PC-9 (cell line): Measurements from ENCODE around the gene PALM. TPM values are rescaled to one million over a fixed set of nuclear protein-coding genes. Genes with fewer than 3 reads are reported as not detected.

Experiments used
- BruUV-seq: library from RNA; stranded (reverse); fragments of 400-500 nt; replicated peaks from 2 replicates; lab custom pipeline; 2021; lab: Mats Ljungman, UMichigan
- CTCF ChIA-PET: fragments of 300-600 bp; sonication (Branson Sonifier 250); formaldehyde crosslinking; loops from one replicate; lab custom pipeline; 2022; ENCODE audit warnings: antibody characterized with exemption; lab: Charles Lee
- POLR2A ChIA-PET: fragments of 300-600 bp; sonication (Branson Sonifier 250); formaldehyde crosslinking; loops from one replicate; lab custom pipeline; 2022; ENCODE audit warnings: antibody characterized with exemption; ENCODE audit not compliant: unreplicated experiment; lab: Charles Lee
- DNase-seq, 2 experiments: peaks; one replicate each; pipeline versions ENCODE4 v3.0.0 to v3.0.0-alpha.2; 2015 to 2022; ENCODE audit warnings: mixed read lengths in 1 of 2
- H2AFZ ChIP-seq: fragments of 200-600 bp; sonication (generic); 2 replicates; pipeline ENCODE4 v1.8.1; 2017; ENCODE audit warnings: antibody characterized with exemption
- H3F3A ChIP-seq: fragments of 200-600 bp; sonication (generic); 2 replicates; pipeline ENCODE4 v1.8.1; 2017; ENCODE audit warnings: antibody characterized with exemption, mild to moderate bottlenecking, low read depth; ENCODE audit not compliant: insufficient read depth
- H3K27ac ChIP-seq: fragments of 200-600 bp; sonication (generic); 2 replicates; pipeline ENCODE4 v1.6.1; 2016; ENCODE audit warnings: mixed run types
- H3K27me3 ChIP-seq: fragments of 200-600 bp; sonication (generic); 2 replicates; pipeline ENCODE4 v1.6.1; 2016; ENCODE audit warnings: low read depth, mixed run types; ENCODE audit not compliant: insufficient read depth
- H3K36me3 ChIP-seq: fragments of 200-600 bp; sonication (generic); 2 replicates; pipeline ENCODE4 v1.6.1; 2016; ENCODE audit warnings: low read depth, mixed run types
- H3K4me1 ChIP-seq: fragments of 200-600 bp; sonication (generic); replicated peaks from 2 replicates; pipeline ENCODE4 v1.6.1; 2016; ENCODE audit warnings: mixed run types; ENCODE audit not compliant: insufficient read depth
- H3K4me2 ChIP-seq: fragments of 200-600 bp; sonication (generic); 2 replicates; pipeline ENCODE4 v1.6.1; 2017; ENCODE audit warnings: mixed run types
- H3K4me3 ChIP-seq: fragments of 200-600 bp; sonication (generic); 2 replicates; pipeline ENCODE4 v1.6.1; 2016; ENCODE audit warnings: mixed run types
- H3K79me2 ChIP-seq: fragments of 200-600 bp; sonication (generic); 2 replicates; pipeline ENCODE4 v1.6.1; 2017; ENCODE audit warnings: low read depth, mixed run types
- H3K9me2 ChIP-seq: fragments of 200-600 bp; sonication (generic); 2 replicates; pipeline ENCODE4 v1.8.1; 2017; ENCODE audit warnings: mild to moderate bottlenecking; ENCODE audit not compliant: insufficient read depth
- H3K9me3 ChIP-seq: fragments of 200-600 bp; sonication (generic); 2 replicates; pipeline ENCODE4 v1.8.1; 2016; ENCODE audit warnings: low read depth; ENCODE audit not compliant: insufficient read depth
- H4K20me1 ChIP-seq: fragments of 200-600 bp; sonication (generic); 2 replicates; pipeline ENCODE4 v1.8.1; 2017; ENCODE audit not compliant: insufficient read depth
- EZH2 ChIP-seq: fragments of 200-600 bp; sonication (generic); IDR thresholded peaks from 2 replicates; pipeline ENCODE4 v1.8.0; 2017; ENCODE audit warnings: antibody characterized with exemption, low read depth
- intact Hi-C: fragments of 100-400 bp; cut with micrococcal nuclease; formaldehyde crosslinking; loops from one replicate; pipeline ENCODE4 v1.10.0; 2022; ENCODE audit not compliant: unreplicated experiment
- total RNA-seq: library from RNA; stranded (reverse); gene quantifications from 2 replicates; pipeline ENCODE4 v1.2.3, GENCODE V29; 2021
- TF ChIP-seq, protein P1 (sequence below): fragments of 200-600 bp; sonication (generic); conservative IDR thresholded peaks from 2 replicates; pipeline ENCODE4 v1.6.1; 2017; ENCODE audit warnings: mixed run types, antibody characterized with exemption, mild to moderate bottlenecking, moderate library complexity

PALM gene
- total RNA-seq, 1 experiment from 2014 or later = 1.8 TPM

DNA sequence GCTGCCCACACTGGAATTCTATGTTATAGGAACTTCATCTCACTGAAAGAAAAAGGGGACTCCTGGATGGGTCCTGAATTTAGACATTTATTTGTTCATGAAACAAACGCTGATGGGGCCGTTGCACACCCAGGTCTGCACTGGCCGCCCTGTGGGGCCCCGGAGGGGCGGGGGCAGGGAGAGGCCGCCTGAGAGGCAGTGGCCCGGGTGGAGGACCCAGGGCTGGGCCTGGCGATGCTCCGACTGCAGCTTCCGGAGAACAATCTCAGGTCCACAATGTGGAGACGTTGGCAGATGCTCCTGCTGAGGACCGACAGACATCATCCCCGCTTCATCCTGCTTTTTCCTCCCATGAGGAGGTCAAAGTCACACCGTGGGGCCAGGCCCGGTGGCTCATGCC, 72.2 kb downstream of the PALM start:
- DNase-seq = no peak
- H3K27ac ChIP-seq = no peak overlapping the region
- intact Hi-C loops = no loop called here
- H3F3A ChIP-seq = peaks cover 33% of the 10 kb centered on the region
- no peaks in the 10 kb centered on the region for H3K9me2 ChIP-seq
- ChIA-PET CTCF (no interaction called here), POLR2A (no interaction called here)
- no peak overlapping the region for H2AFZ ChIP-seq
- no peaks in the 10 kb centered on the region for H3K27me3 ChIP-seq
- H3K4me3 ChIP-seq = no peak overlapping the region
- peaks cover 37% of the 10 kb centered on the region for H3K4me1 ChIP-seq
- no peaks in the 10 kb centered on the region for H3K36me3 ChIP-seq
- TF ChIP-seq, protein P1, sequence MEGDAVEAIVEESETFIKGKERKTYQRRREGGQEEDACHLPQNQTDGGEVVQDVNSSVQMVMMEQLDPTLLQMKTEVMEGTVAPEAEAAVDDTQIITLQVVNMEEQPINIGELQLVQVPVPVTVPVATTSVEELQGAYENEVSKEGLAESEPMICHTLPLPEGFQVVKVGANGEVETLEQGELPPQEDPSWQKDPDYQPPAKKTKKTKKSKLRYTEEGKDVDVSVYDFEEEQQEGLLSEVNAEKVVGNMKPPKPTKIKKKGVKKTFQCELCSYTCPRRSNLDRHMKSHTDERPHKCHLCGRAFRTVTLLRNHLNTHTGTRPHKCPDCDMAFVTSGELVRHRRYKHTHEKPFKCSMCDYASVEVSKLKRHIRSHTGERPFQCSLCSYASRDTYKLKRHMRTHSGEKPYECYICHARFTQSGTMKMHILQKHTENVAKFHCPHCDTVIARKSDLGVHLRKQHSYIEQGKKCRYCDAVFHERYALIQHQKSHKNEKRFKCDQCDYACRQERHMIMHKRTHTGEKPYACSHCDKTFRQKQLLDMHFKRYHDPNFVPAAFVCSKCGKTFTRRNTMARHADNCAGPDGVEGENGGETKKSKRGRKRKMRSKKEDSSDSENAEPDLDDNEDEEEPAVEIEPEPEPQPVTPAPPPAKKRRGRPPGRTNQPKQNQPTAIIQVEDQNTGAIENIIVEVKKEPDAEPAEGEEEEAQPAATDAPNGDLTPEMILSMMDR = no peak
- no peak for TF ChIP-seq EZH2
- BruUV-seq = no TSS peak
- no peaks in the 10 kb centered on the region for H4K20me1 ChIP-seq
- no peaks in the 10 kb centered on the region for H3K9me3 ChIP-seq
- H3K79me2 ChIP-seq = peaks cover 23% of the 10 kb centered on the region
- peak overlapping the region; percentile 91; the same call in 1 of the 2 replicates for H3K4me2 ChIP-seq

GRCh38 chr19:781800-782184, 73.1 kb downstream of the PALM start:
- H3K9me3 ChIP-seq = no peaks in the 10 kb centered on the region
- peak overlapping the region; percentile 68; the same call in 1 of the 2 replicates for H3K4me3 ChIP-seq
- H4K20me1 ChIP-seq = no peaks in the 10 kb centered on the region
- H3K27me3 ChIP-seq = no peaks in the 10 kb centered on the region
- H3K27ac ChIP-seq = peak overlapping the region; percentile 70
- H3K4me2 ChIP-seq = peak overlapping the region; percentile 91
- TF ChIP-seq EZH2 = no peak
- TF ChIP-seq, protein P1 = no peak
- intact Hi-C loops = loop anchor here (1.0 to 2.0 kb wide), 2 partner anchors 15 to 29 kb away; partner anchors contain the start of gene PTBP1
- BruUV-seq = no TSS peak
- no peak for DNase-seq
- ChIA-PET POLR2A (no interaction called here), CTCF (no interaction called here)
- peaks cover 37% of the 10 kb centered on the region for H3K4me1 ChIP-seq
- peaks cover 23% of the 10 kb centered on the region for H3K79me2 ChIP-seq
- no peaks in the 10 kb centered on the region for H3K36me3 ChIP-seq
- H3F3A ChIP-seq = peaks cover 33% of the 10 kb centered on the region
- no peak overlapping the region for H2AFZ ChIP-seq
- no peaks in the 10 kb centered on the region for H3K9me2 ChIP-seq

GRCh38 chr19:782185-782877, 73.6 kb downstream of the PALM start:
- POLR2A ChIA-PET = interaction anchor here (0.7 kb wide), 1 partner anchor 29 kb away, joined by 13 read pairs; no protein-coding TSS in a partner anchor

More at GRCh38 chr19:782185-782877, 73.6 kb downstream of the PALM start:
- H3K36me3 ChIP-seq = no peaks in the 10 kb centered on the region
- TF ChIP-seq EZH2 = no peak
- TF ChIP-seq, protein P1 = no peak
- no peaks in the 10 kb centered on the region for H3K9me3 ChIP-seq
- no peaks in the 10 kb centered on the region for H4K20me1 ChIP-seq
- peak; percentile 74 to 79 for DNase-seq
- H3K79me2 ChIP-seq = peaks cover 23% of the 10 kb centered on the region
- no peaks in the 10 kb centered on the region for H3K27me3 ChIP-seq
- no peaks in the 10 kb centered on the region for H3K9me2 ChIP-seq
- TSS peak; percentile 72 for BruUV-seq
- CTCF ChIA-PET = no interaction called here
- peak overlapping the region; percentile 71 for H2AFZ ChIP-seq
- peak overlapping the region; percentile 91 for H3K4me2 ChIP-seq
- peak overlapping the region; percentile 68 for H3K4me3 ChIP-seq
- peaks cover 33% of the 10 kb centered on the region for H3F3A ChIP-seq
- intact Hi-C loops = loop anchor here (1.0 to 2.0 kb wide), 2 partner anchors 14 to 30 kb away; partner anchors contain the start of gene PTBP1
- peak overlapping the region; percentile 70 for H3K27ac ChIP-seq
- H3K4me1 ChIP-seq = peaks cover 37% of the 10 kb centered on the region
